ENCODE results near the gene OLIG3. TPM values are rescaled to one million over a fixed set of nuclear protein-coding genes. Genes with fewer than 3 reads are reported as not detected.
A peak's percentile ranks its signal among the peaks of the same experiment; 100 is the strongest.

OLIG3 gene
- total RNA-seq, result not detected

- Histone ChIP-seq H3K27me3 (peaks cover 8% of the 10 kb centered on the region), H3K9me3 (no peaks in the 10 kb centered on the region), H3K36me3 (no peaks in the 10 kb centered on the region), H3K4me1 (peaks cover 0 to 18% of the 10 kb centered on the region in 2 donors), H3K4me3 (peak within 1 kb of the TSS; percentile 21 to 40), H3K27ac (no peak within 1 kb of the TSS)
- no peak for TF ChIP-seq CTCF (IDR thresholded peaks at IDR 0.05)
- DNase-seq (ENCODE audit: low spot score in 2 of 2), result no peak
- intact Hi-C loops (cut with DNase I), result no loop called here
Observed at GRCh38 chr6:137494281-137494987, at the start of gene OLIG3. Gene OLIG3 (minus strand): TSS chr6:137494394. CDS start chr6:137494170, 224 bp downstream.

GRCh38 chr6:137543114-137543513, 48.9 kb upstream of the OLIG3 start:
- intact Hi-C loops (cut with DNase I), result no loop called here
- no peaks in the 10 kb centered on the region for H3K36me3 ChIP-seq
- no peaks in the 10 kb centered on the region for H3K4me1 ChIP-seq
- no peak for DNase-seq (ENCODE audit: low spot score in 2 of 2)
- H3K4me3 ChIP-seq, result no peak overlapping the region
- TF ChIP-seq CTCF (IDR thresholded peaks at IDR 0.05), result no peak
- no peaks in the 10 kb centered on the region for H3K9me3 ChIP-seq
- no peak overlapping the region for H3K27ac ChIP-seq
- H3K27me3 ChIP-seq, result no peaks in the 10 kb centered on the region

GRCh38 chr6:137542713-137543112, 48.5 kb upstream of the OLIG3 start:
- H3K27me3 ChIP-seq, result no peaks in the 10 kb centered on the region
- no peak for DNase-seq (ENCODE audit: low spot score in 2 of 2)
- intact Hi-C loops (cut with DNase I), result no loop called here
- no peak overlapping the region for H3K27ac ChIP-seq
- no peaks in the 10 kb centered on the region for H3K36me3 ChIP-seq
- no peak overlapping the region for H3K4me3 ChIP-seq
- H3K9me3 ChIP-seq, result no peaks in the 10 kb centered on the region
- no peak for TF ChIP-seq CTCF (IDR thresholded peaks at IDR 0.05)
- H3K4me1 ChIP-seq, result no peaks in the 10 kb centered on the region

GRCh38 chr6:137541534-137542063, 47.4 kb upstream of the OLIG3 start:
- no peak overlapping the region for H3K27ac ChIP-seq
- no peaks in the 10 kb centered on the region for H3K27me3 ChIP-seq
- TF ChIP-seq CTCF (IDR thresholded peaks at IDR 0.05), result no peak
- no peaks in the 10 kb centered on the region for H3K36me3 ChIP-seq
- DNase-seq (ENCODE audit: low spot score in 2 of 2), result no peak
- no peak overlapping the region for H3K4me3 ChIP-seq
- intact Hi-C loops (cut with DNase I), result no loop called here
- H3K4me1 ChIP-seq, result no peaks in the 10 kb centered on the region
- H3K9me3 ChIP-seq, result no peaks in the 10 kb centered on the region

- H3K36me3 ChIP-seq, result no peaks in the 10 kb centered on the region
- no peaks in the 10 kb centered on the region for H3K4me1 ChIP-seq
- intact Hi-C loops (cut with DNase I), result no loop called here
- H3K9me3 ChIP-seq, result no peaks in the 10 kb centered on the region
- no peak for DNase-seq (ENCODE audit: low spot score in 2 of 2)
- no peaks in the 10 kb centered on the region for H3K27me3 ChIP-seq
- no peak for TF ChIP-seq CTCF (IDR thresholded peaks at IDR 0.05)
- no peak overlapping the region for H3K27ac ChIP-seq
- H3K4me3 ChIP-seq, result no peak overlapping the region
Observed at GRCh38 chr6:137536104-137536773, 42.0 kb upstream of the OLIG3 start.
